Loucy (cell line): ENCODE data around the gene OR8D2.

Experiments
- CTCF ChIP-seq: fragments of 200-600 bp; sonication (generic); conservative IDR thresholded peaks from 2 replicates; pipeline ENCODE4 v1.5.1; 2014; ENCODE audit warnings: mild to moderate bottlenecking, antibody characterized with exemption, low read length
- EZH2phosphoT487 ChIP-seq: fragments of 200-600 bp; IDR thresholded peaks from 2 replicates; pipeline ENCODE4 v1.6.1; 2018; ENCODE audit warnings: antibody characterized with exemption, mild to moderate bottlenecking, moderate library complexity, borderline replicate concordance

- TF ChIP-seq CTCF (no peak), EZH2phosphoT487 (no peak)
These were observed 4.9 kb downstream of the OR8D2 start for GRCh38 chr11:124315052-124315451.
